ENCODE data around the gene SKP2. TPM values are rescaled to one million over a fixed set of nuclear protein-coding genes. Genes with fewer than 3 reads are reported as not detected.

SKP2 gene
- total RNA-seq, 4 donors from 2014 or later = 13.8 to 30.5 (median 22.2) TPM

DNA sequence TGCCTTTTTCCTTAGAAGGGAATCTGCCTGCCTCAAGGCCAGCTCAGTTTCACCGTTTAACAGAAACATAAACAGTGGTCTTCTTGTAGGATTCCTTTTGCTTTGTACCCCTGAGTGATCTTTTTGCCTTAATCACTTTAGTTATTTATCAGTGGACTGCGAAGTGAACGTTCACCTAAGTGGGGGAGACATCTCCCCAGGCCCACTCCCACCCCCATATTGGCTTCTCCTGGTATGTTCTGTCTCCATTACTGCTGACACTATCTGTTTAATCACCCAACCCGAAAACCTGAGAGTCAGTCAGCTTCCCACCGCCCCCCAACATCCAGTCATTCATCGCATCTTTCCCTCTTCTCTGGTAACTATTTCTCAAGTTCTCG is 1.4 kb downstream of the SKP2 start:
- peaks cover 0 to 16% (median 5%) of the 10 kb centered on the region in 4 donors for H3K4me1 ChIP-seq
- H3K27ac ChIP-seq = no peak overlapping the region
- TF ChIP-seq, protein P1, sequence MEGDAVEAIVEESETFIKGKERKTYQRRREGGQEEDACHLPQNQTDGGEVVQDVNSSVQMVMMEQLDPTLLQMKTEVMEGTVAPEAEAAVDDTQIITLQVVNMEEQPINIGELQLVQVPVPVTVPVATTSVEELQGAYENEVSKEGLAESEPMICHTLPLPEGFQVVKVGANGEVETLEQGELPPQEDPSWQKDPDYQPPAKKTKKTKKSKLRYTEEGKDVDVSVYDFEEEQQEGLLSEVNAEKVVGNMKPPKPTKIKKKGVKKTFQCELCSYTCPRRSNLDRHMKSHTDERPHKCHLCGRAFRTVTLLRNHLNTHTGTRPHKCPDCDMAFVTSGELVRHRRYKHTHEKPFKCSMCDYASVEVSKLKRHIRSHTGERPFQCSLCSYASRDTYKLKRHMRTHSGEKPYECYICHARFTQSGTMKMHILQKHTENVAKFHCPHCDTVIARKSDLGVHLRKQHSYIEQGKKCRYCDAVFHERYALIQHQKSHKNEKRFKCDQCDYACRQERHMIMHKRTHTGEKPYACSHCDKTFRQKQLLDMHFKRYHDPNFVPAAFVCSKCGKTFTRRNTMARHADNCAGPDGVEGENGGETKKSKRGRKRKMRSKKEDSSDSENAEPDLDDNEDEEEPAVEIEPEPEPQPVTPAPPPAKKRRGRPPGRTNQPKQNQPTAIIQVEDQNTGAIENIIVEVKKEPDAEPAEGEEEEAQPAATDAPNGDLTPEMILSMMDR (IDR thresholded peaks at IDR 0.05) = no peak
- no peak for TF ChIP-seq POLR2A (IDR thresholded peaks at IDR 0.05)
- H3K27me3 ChIP-seq = no peaks in the 10 kb centered on the region
- no peak for DNase-seq
- H3K36me3 ChIP-seq = peaks cover 0 to 6% (median 0%) of the 10 kb centered on the region in 3 donors
- no peaks in the 10 kb centered on the region for H3K9me3 ChIP-seq
- H3K4me3 ChIP-seq = peak overlapping the region in 1 of 4 donors; percentile 79

DNA sequence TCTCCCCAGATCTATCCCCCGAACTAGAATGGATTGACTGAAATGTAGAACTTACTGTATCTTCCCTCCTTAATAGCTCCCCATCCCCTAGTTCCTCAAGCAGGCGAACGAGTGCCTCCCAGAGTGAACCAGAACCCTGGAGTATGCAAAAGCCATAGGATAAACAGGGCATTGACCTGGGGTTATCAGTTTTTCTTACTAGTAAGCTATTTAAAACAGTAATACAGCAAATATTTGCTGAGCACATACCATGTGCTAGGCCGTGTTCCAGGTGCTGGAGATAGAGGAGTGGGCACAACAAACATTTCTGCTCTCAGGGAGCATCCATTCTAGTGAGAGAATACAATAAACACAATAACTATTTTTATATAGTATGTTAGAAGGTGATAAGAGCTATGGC is 1.8 kb downstream of the SKP2 start:
- no peak for DNase-seq
- Histone ChIP-seq H3K27me3 (no peaks in the 10 kb centered on the region), H3K36me3 (peaks cover 0 to 6% (median 0%) of the 10 kb centered on the region in 3 donors), H3K4me1 (peaks cover 0 to 16% (median 5%) of the 10 kb centered on the region in 4 donors), H3K9me3 (no peaks in the 10 kb centered on the region), H3K27ac (no peak overlapping the region), H3K4me3 (no peak overlapping the region)
- TF ChIP-seq POLR2A (IDR thresholded peaks at IDR 0.05) = no peak
- TF ChIP-seq, protein P1 (IDR thresholded peaks at IDR 0.05) = no peak

DNA sequence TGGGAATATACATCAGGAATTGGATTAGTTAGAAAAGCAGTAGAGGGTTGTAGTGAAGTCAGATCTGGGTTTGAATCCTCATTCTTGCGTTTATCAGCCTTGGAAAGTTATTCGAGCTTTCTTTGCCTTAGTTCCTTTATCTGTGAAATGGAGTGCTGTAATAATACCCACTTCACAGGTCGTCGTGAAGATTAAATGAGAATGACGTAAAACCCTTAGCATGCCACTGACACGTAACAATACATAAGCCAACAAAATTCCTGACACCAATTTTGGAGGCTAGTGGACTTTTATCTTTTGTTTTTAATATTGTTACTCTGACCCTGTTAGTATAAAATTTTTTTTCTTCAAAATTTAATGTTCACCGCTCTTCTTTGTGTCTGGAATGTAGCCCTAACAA is 3.4 kb downstream of the SKP2 start:
- TF ChIP-seq, protein P1 (IDR thresholded peaks at IDR 0.05) = no peak
- TF ChIP-seq POLR2A (IDR thresholded peaks at IDR 0.05) = no peak
- H3K27me3 ChIP-seq = no peaks in the 10 kb centered on the region
- H3K27ac ChIP-seq = no peak overlapping the region
- peaks cover 0 to 12% (median 3%) of the 10 kb centered on the region in 4 donors for H3K4me1 ChIP-seq
- no peak for DNase-seq
- no peaks in the 10 kb centered on the region for H3K9me3 ChIP-seq
- peaks cover 0 to 6% (median 0%) of the 10 kb centered on the region in 3 donors for H3K36me3 ChIP-seq
- no peak overlapping the region for H3K4me3 ChIP-seq

DNA sequence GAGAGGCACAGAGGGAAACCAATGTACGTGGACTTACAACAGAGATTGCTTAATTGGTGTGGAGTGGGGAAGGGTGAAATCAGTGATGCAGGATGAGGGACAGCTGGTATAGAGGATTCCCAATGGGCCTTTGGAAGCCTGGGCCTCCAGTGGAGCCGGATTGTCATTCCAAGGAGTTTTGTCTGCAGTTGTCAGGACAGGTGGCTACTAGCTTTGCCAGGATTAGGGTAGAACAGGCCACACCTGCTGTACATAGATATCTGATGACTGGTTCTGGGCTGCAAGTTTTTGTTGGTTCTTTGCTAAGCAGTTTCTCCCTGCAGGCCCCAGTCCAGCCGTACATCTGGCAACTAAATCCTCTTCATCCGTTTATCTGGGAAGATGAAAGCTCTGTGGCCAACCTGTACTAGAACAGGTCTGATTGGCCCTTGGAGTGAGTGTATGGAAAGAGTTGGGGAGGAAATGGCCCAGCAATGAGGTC is 4.2 kb downstream of the SKP2 start:
- no peak overlapping the region for H3K27ac ChIP-seq
- H3K4me1 ChIP-seq = peaks cover 0 to 5% (median 0%) of the 10 kb centered on the region in 4 donors
- no peak for DNase-seq
- H3K27me3 ChIP-seq = no peaks in the 10 kb centered on the region
- TF ChIP-seq POLR2A (IDR thresholded peaks at IDR 0.05) = no peak
- TF ChIP-seq, protein P1 (IDR thresholded peaks at IDR 0.05) = no peak
- no peaks in the 10 kb centered on the region for H3K9me3 ChIP-seq
- H3K36me3 ChIP-seq = peaks cover 0 to 6% (median 0%) of the 10 kb centered on the region in 3 donors
- no peak overlapping the region for H3K4me3 ChIP-seq

DNA sequence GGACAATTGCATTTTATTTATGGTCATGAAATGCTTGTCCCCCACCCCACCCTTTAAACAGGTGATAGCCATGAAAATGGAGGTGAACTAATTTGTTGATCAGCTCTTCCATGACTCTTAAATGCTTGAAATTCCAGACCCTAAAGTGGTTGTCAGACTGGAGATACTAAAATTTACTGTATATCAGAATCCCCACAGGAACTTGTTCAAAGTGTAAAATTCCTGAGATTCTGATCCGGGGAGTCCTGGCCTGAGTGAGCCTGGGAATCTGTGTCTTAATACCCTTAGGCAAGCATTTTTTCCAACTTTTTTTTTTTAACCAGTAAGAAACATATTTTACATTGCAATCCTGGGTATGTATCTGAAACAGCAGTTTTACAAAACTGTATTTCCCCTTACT is 4.7 kb downstream of the SKP2 start:
- TF ChIP-seq, protein P1 (IDR thresholded peaks at IDR 0.05) = no peak
- no peak for TF ChIP-seq POLR2A (IDR thresholded peaks at IDR 0.05)
- Histone ChIP-seq H3K9me3 (no peaks in the 10 kb centered on the region), H3K27me3 (no peaks in the 10 kb centered on the region), H3K4me1 (peaks cover 0 to 5% (median 0%) of the 10 kb centered on the region in 4 donors), H3K4me3 (no peak overlapping the region), H3K27ac (no peak overlapping the region), H3K36me3 (peaks cover 0 to 8% (median 0%) of the 10 kb centered on the region in 3 donors)
- DNase-seq = no peak

DNA sequence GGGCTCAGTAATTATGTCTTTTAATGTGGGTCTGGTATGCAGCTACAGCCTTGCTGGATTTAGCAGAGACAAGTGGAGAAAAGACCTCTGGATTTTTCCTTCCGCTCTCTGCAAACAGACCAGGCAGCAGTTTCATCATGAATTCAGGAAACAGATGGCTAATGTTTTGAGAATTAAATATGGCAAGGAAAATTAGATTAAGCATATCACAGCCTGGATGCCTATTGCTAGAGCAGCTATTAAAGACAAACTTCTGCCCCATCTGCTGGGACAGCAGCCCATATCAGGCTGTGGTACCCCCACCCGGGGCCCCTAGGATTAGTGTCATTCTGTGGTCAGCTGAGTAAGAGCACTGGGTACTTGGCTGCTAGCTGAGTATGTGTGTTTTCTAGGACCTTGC is 6.2 kb downstream of the SKP2 start:
- DNase-seq = no peak
- H3K4me1 ChIP-seq = no peaks in the 10 kb centered on the region

More for the DNA sequence above, 6.2 kb downstream of the SKP2 start:
- TF ChIP-seq, protein P1 (IDR thresholded peaks at IDR 0.05) = no peak
- TF ChIP-seq POLR2A (IDR thresholded peaks at IDR 0.05) = no peak
- Histone ChIP-seq H3K27me3 (no peaks in the 10 kb centered on the region), H3K4me3 (no peak overlapping the region), H3K9me3 (no peaks in the 10 kb centered on the region), H3K27ac (no peak overlapping the region), H3K36me3 (peaks cover 0 to 18% (median 0%) of the 10 kb centered on the region in 3 donors)
